ENCODE results near the gene LRP2.
"Not testable (repeated sequence)": the region's sequence is repeated elsewhere in the genome, so short reads cannot be mapped to it uniquely, and the experiment has no call there.

The LRP2 gene

GRCh38 chr2:169323841-169324240 is 38.5 kb downstream of the LRP2 start:
- TF ChIP-seq POLR2A (IDR thresholded peaks at IDR 0.05; ENCODE audit: extremely low read depth, insufficient read length), result no peak
- TF ChIP-seq MYC (IDR thresholded peaks at IDR 0.05; ENCODE audit: low read depth, low read length), result no peak
- TF ChIP-seq, protein P1, sequence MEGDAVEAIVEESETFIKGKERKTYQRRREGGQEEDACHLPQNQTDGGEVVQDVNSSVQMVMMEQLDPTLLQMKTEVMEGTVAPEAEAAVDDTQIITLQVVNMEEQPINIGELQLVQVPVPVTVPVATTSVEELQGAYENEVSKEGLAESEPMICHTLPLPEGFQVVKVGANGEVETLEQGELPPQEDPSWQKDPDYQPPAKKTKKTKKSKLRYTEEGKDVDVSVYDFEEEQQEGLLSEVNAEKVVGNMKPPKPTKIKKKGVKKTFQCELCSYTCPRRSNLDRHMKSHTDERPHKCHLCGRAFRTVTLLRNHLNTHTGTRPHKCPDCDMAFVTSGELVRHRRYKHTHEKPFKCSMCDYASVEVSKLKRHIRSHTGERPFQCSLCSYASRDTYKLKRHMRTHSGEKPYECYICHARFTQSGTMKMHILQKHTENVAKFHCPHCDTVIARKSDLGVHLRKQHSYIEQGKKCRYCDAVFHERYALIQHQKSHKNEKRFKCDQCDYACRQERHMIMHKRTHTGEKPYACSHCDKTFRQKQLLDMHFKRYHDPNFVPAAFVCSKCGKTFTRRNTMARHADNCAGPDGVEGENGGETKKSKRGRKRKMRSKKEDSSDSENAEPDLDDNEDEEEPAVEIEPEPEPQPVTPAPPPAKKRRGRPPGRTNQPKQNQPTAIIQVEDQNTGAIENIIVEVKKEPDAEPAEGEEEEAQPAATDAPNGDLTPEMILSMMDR (IDR thresholded peaks at IDR 0.05; ENCODE audit: low read depth, low read length), result no peak
- TF ChIP-seq, protein P2, sequence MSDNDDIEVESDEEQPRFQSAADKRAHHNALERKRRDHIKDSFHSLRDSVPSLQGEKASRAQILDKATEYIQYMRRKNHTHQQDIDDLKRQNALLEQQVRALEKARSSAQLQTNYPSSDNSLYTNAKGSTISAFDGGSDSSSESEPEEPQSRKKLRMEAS (IDR thresholded peaks at IDR 0.05; ENCODE audit: low read depth, low read length), result no peak
- DNase-seq (ENCODE audit: low read depth), result no peak

DNA sequence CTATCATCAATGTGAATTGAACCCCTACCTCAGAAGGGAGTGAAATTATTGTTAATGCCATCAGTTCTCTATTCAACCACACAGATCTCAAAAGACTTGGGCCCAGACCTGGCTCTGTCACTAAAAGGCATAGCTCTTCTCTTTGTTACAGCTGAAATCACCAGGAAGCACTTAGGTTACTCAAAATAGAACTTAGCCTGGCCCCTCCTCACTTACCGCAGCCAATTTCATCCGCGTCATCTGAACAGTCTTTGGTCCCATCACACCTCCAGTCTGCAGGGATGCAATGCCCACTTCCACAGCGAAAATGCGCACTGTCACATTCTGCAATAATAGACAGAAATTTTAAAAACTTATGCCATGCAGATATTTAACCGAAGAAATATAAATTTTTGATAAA is 41.8 kb downstream of the LRP2 start:
- H3K4me3 ChIP-seq (ENCODE audit: low read depth, low read length), result no peak overlapping the region
- TF ChIP-seq MYC (IDR thresholded peaks at IDR 0.05; ENCODE audit: low read depth, low read length), result no peak
- no peak for TF ChIP-seq POLR2A (IDR thresholded peaks at IDR 0.05; ENCODE audit: extremely low read depth, insufficient read length)
- TF ChIP-seq, protein P1 (IDR thresholded peaks at IDR 0.05; ENCODE audit: low read depth, low read length), result no peak
- TF ChIP-seq, protein P2 (IDR thresholded peaks at IDR 0.05; ENCODE audit: low read depth, low read length), result no peak
- no peak for DNase-seq (ENCODE audit: low read depth)

More at GRCh38 chr2:169323841-169324240, 38.5 kb downstream of the LRP2 start:
- H3K4me3 ChIP-seq (ENCODE audit: low read depth, low read length), result no peak overlapping the region

GRCh38 chr2:169315357-169315756 is 47.0 kb downstream of the LRP2 start:
- TF ChIP-seq POLR2A (IDR thresholded peaks at IDR 0.05; ENCODE audit: extremely low read depth, insufficient read length) (no peak), MYC (IDR thresholded peaks at IDR 0.05; ENCODE audit: low read depth, low read length) (no peak)
- TF ChIP-seq, protein P1 (IDR thresholded peaks at IDR 0.05; ENCODE audit: low read depth, low read length), result no peak
- TF ChIP-seq, protein P2 (IDR thresholded peaks at IDR 0.05; ENCODE audit: low read depth, low read length), result no peak
- no peak overlapping the region for H3K4me3 ChIP-seq (ENCODE audit: low read depth, low read length)
- DNase-seq (ENCODE audit: low read depth), result no peak

DNA sequence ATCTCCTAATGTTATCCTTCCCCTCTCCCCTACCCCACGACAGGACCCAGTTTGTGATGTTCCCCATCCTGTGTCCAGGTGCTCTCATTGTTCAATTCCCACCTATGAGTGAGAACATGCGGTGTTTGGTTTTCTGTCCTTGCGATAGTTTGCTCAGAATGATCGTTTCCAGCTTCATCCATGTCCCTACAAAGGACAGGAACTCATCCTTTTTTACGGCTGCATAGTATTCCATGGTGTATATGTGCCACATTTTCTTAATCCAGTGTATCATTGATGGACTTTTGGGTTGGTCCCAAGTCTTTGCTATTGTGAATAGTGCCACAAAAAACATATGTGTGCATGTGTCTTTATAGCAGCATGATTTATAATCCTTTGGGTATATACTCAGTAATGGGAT is 54.0 kb downstream of the LRP2 start:
- not testable (repeated sequence) for H3K4me3 ChIP-seq (ENCODE audit: low read depth, low read length); DNase-seq (ENCODE audit: low read depth)

- not testable (repeated sequence) for H3K4me3 ChIP-seq (ENCODE audit: low read depth, low read length); DNase-seq (ENCODE audit: low read depth)
Observed at GRCh38 chr2:169304689-169305088, 57.6 kb downstream of the LRP2 start.

GRCh38 chr2:169303579-169304305 is 58.6 kb downstream of the LRP2 start:
- TF ChIP-seq, protein P2 (IDR thresholded peaks at IDR 0.05; ENCODE audit: low read depth, low read length), result no peak
- no peak for TF ChIP-seq POLR2A (IDR thresholded peaks at IDR 0.05; ENCODE audit: extremely low read depth, insufficient read length)
- TF ChIP-seq MYC (IDR thresholded peaks at IDR 0.05; ENCODE audit: low read depth, low read length), result no peak
- TF ChIP-seq, protein P1 (IDR thresholded peaks at IDR 0.05; ENCODE audit: low read depth, low read length), result no peak
- H3K4me3 ChIP-seq (ENCODE audit: low read depth, low read length), result no peak overlapping the region
- no peak for DNase-seq (ENCODE audit: low read depth)

GRCh38 chr2:169302364-169302763 is 60.0 kb downstream of the LRP2 start:
- TF ChIP-seq, protein P2 (IDR thresholded peaks at IDR 0.05; ENCODE audit: low read depth, low read length), result no peak
- TF ChIP-seq MYC (IDR thresholded peaks at IDR 0.05; ENCODE audit: low read depth, low read length) (no peak), POLR2A (IDR thresholded peaks at IDR 0.05; ENCODE audit: extremely low read depth, insufficient read length) (no peak)
- TF ChIP-seq, protein P1 (IDR thresholded peaks at IDR 0.05; ENCODE audit: low read depth, low read length), result no peak

More at GRCh38 chr2:169302364-169302763, 60.0 kb downstream of the LRP2 start:
- DNase-seq (ENCODE audit: low read depth), result no peak
- H3K4me3 ChIP-seq (ENCODE audit: low read depth, low read length), result no peak overlapping the region

All from NB4 (cell line).